ENCODE measurements around the gene TROAP. TPM values are rescaled to one million over a fixed set of nuclear protein-coding genes. Genes with fewer than 3 reads are reported as not detected.
A peak's percentile ranks its signal among the peaks of the same experiment; 100 is the strongest.

TROAP gene
- total and polyA plus RNA-seq, 9 of the 15 experiments (the other 6 are each of a cell fraction or from before 2014, with no cell fraction given), result 46.4 to 171 (median 59.8) TPM

DNA sequence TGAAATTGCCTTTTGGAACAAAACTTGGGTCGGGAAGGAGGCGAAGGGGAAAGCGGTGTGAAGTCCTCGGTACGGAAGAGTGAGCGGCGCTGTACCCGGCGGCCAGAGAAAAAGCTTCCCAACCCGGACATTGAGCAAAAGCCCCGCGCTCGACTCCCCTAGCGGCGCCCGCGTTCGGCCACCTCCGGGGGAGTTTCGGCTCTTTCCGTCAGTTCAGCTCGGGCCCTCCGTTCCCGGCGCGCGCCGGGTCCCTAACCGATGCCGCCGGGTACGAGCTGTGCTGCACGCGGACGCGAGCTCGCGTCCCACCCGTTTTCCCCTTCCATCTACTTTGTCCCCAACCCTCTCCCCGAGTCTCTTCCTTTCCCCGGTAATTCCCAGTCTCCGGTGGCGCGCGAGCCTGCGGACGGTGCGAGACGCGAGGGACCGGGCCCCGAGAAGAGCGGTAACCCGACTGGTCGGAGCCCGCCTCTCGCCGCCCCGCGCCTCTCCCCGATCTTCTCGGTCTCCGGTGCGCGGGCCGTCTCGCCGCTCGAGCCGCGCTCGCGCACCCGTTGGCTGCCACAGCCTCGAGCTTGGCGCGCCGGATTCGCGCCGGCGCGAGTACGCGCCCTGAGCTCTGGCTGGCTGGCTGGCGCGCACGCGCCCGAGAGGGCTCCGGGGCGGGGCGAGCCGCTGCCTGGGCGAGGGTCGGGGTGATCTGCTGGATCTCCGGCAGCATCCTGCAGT is 43.8 kb downstream of the TROAP start (continued):
- TF ChIP-seq ATF4 (CRISPR knock-in tag; IDR thresholded peaks at IDR 0.05) (no peak), ZNF589 (CRISPR knock-in tag; IDR thresholded peaks at IDR 0.05; ENCODE audit: low read depth) (no peak), EP400 (IDR thresholded peaks at IDR 0.05) (peak; percentile 76), CBX1 (IDR thresholded peaks at IDR 0.05; ENCODE audit: low read depth) (peak; percentile 88; the same call in 1 of the 2 replicates), TAF9B (IDR thresholded peaks at IDR 0.05; ENCODE audit: partially characterized antibody) (peak; percentile 43), HNRNPLL (IDR thresholded peaks at IDR 0.05; ENCODE audit: low read depth, low read length, poor library complexity, severe bottlenecking) (peak; percentile 53), CTBP1 (IDR thresholded peaks at IDR 0.05; ENCODE audit: borderline replicate concordance) (peak; percentile 97), SRF (CRISPR knock-in tag; IDR thresholded peaks at IDR 0.05) (0 out of 4 replicates have a peak, but pooled peaks of 1 of the 2 experiments have one; percentile 15), ZNF395 (CRISPR knock-in tag; IDR thresholded peaks at IDR 0.05) (peak; percentile 92), ZNF253 (CRISPR knock-in tag; conservative IDR thresholded peaks at IDR 0.05) (0 out of 2 replicates have a peak, but pooled peaks have one; percentile 38), DACH1 (IDR thresholded peaks at IDR 0.05; ENCODE audit: partially characterized antibody) (no peak), RBM22 (IDR thresholded peaks at IDR 0.05; ENCODE audit: low read depth, low read length, poor library complexity, severe bottlenecking) (peak; percentile 35), ZKSCAN3 (CRISPR knock-in tag; IDR thresholded peaks at IDR 0.05) (no peak), MTA3 (IDR thresholded peaks at IDR 0.05; ENCODE audit: borderline replicate concordance) (peak; percentile 72; the same call in 1 of the 2 replicates), ETV5 (CRISPR knock-in tag; IDR thresholded peaks at IDR 0.05; ENCODE audit: low read depth) (peak; percentile 63)
- TF ChIP-seq, protein P1, sequence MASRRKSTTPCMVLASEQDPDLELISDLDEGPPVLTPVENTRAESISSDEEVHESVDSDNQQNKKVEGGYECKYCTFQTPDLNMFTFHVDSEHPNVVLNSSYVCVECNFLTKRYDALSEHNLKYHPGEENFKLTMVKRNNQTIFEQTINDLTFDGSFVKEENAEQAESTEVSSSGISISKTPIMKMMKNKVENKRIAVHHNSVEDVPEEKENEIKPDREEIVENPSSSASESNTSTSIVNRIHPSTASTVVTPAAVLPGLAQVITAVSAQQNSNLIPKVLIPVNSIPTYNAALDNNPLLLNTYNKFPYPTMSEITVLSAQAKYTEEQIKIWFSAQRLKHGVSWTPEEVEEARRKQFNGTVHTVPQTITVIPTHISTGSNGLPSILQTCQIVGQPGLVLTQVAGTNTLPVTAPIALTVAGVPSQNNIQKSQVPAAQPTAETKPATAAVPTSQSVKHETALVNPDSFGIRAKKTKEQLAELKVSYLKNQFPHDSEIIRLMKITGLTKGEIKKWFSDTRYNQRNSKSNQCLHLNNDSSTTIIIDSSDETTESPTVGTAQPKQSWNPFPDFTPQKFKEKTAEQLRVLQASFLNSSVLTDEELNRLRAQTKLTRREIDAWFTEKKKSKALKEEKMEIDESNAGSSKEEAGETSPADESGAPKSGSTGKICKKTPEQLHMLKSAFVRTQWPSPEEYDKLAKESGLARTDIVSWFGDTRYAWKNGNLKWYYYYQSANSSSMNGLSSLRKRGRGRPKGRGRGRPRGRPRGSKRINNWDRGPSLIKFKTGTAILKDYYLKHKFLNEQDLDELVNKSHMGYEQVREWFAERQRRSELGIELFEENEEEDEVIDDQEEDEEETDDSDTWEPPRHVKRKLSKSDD (conservative IDR thresholded peaks at IDR 0.05; ENCODE audit: low read length), result no peak
- TF ChIP-seq, protein P2, sequence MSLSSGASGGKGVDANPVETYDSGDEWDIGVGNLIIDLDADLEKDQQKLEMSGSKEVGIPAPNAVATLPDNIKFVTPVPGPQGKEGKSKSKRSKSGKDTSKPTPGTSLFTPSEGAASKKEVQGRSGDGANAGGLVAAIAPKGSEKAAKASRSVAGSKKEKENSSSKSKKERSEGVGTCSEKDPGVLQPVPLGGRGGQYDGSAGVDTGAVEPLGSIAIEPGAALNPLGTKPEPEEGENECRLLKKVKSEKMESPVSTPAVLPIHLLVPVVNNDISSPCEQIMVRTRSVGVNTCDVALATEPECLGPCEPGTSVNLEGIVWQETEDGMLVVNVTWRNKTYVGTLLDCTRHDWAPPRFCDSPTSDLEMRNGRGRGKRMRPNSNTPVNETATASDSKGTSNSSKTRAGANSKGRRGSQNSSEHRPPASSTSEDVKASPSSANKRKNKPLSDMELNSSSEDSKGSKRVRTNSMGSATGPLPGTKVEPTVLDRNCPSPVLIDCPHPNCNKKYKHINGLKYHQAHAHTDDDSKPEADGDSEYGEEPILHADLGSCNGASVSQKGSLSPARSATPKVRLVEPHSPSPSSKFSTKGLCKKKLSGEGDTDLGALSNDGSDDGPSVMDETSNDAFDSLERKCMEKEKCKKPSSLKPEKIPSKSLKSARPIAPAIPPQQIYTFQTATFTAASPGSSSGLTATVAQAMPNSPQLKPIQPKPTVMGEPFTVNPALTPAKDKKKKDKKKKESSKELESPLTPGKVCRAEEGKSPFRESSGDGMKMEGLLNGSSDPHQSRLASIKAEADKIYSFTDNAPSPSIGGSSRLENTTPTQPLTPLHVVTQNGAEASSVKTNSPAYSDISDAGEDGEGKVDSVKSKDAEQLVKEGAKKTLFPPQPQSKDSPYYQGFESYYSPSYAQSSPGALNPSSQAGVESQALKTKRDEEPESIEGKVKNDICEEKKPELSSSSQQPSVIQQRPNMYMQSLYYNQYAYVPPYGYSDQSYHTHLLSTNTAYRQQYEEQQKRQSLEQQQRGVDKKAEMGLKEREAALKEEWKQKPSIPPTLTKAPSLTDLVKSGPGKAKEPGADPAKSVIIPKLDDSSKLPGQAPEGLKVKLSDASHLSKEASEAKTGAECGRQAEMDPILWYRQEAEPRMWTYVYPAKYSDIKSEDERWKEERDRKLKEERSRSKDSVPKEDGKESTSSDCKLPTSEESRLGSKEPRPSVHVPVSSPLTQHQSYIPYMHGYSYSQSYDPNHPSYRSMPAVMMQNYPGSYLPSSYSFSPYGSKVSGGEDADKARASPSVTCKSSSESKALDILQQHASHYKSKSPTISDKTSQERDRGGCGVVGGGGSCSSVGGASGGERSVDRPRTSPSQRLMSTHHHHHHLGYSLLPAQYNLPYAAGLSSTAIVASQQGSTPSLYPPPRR (CRISPR knock-in tag; IDR thresholded peaks at IDR 0.05; ENCODE audit: borderline replicate concordance), result peak; percentile 69; the same call in 1 of the 2 replicates

Measured in K562 (cell line).